Epithelial cell of esophagus (primary cell): ENCODE results near the gene KRTAP5-6.

Experiments
- DNase-seq: peaks from one replicate; pipeline ENCODE4 v3.0.0; 2010; ENCODE audit warnings: low read depth
- H3K4me3 ChIP-seq: 2 replicates; pipeline ENCODE4 v1.5.1; 2011; ENCODE audit warnings: mild to moderate bottlenecking, low read length, control low read depth
- CTCF ChIP-seq: IDR thresholded peaks from 2 replicates; pipeline ENCODE4 v1.5.1; 2011; ENCODE audit warnings: low read depth, mild to moderate bottlenecking, low read length, control low read depth, inconsistent platforms; ENCODE audit not compliant: insufficient read depth; ENCODE audit errors: missing control alignments

Gene KRTAP5-6

GRCh38 chr11:1730059-1730629, 33.1 kb downstream of the KRTAP5-6 start:
- DNase-seq: no peak
- no peak for TF ChIP-seq CTCF
- no peak overlapping the region for H3K4me3 ChIP-seq

- H3K4me3 ChIP-seq: no peak overlapping the region
- TF ChIP-seq CTCF: no peak
- no peak for DNase-seq
Measured at GRCh38 chr11:1731451-1732059, 34.6 kb downstream of the KRTAP5-6 start.

- DNase-seq: no peak
- H3K4me3 ChIP-seq: no peak overlapping the region
- TF ChIP-seq CTCF: no peak
Measured at GRCh38 chr11:1732418-1733008, 35.5 kb downstream of the KRTAP5-6 start.

- H3K4me3 ChIP-seq: no peak overlapping the region
Measured at GRCh38 chr11:1733009-1733715, 36.2 kb downstream of the KRTAP5-6 start.

DNA sequence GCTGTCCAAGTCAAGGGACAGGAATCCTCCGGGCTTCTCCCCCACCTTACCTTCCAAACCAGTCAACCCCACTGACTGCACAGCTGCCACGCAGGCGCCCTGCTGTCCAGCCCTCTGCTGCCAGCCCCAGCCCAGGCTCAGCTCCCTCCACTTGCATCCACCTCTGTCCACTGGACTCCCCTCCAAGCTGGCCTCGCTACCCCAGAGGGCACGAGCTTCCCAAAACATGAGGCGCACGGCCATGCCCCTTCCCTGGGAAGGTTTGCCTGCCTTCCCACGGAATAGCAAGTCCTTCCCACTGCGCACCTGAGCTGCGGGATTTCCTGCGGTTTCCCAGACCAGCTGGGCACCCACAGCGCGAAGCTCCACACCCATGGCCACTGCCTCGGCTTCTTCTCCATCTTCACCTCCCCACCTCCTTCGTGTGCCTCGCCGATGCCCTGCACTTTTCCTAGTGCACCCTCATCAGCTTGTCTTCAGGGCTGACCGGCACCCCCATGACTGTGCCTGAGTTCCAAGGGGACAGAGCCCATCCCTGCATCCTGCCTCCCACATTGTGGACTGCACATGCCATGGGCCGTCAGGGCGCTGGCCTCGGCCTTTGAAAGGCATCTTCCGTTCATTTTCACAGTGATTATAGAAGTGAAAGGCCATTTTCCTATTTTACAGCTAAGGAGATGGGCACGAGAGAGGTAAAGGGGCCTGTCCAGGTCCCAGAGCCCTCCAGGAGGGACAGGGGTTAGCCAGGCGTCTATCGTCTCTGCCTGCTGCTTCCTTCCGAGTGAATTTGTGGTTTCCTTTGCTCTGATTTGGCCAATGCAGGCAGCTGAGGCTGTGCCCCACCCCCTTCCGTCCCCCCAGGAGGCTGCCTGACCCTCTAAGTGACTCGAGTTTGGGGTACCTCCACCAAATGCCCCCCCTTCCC, 37.0 kb downstream of the KRTAP5-6 start:
- H3K4me3 ChIP-seq: no peak overlapping the region
- TF ChIP-seq CTCF: no peak
- DNase-seq: no peak

More at GRCh38 chr11:1733009-1733715, 36.2 kb downstream of the KRTAP5-6 start:
- no peak for TF ChIP-seq CTCF
- DNase-seq: no peak

- no peak overlapping the region for H3K4me3 ChIP-seq
- TF ChIP-seq CTCF: no peak
- no peak for DNase-seq
Measured at GRCh38 chr11:1734641-1735081, 37.7 kb downstream of the KRTAP5-6 start.
